GM21529 (cell line): Measurements from ENCODE around the gene ZKSCAN5.
A peak's percentile ranks its signal among the peaks of the same experiment; 100 is the strongest.

Experiments
- ATAC-seq: cut with Tn5 transposase; IDR thresholded peaks from one replicate; pipeline ENCODE4 v1.9.1; 2021; ENCODE audit not compliant: unreplicated experiment

ZKSCAN5 gene

GRCh38 chr7:99504603-99505323 is at the start of gene ZKSCAN5:
Gene ZKSCAN5 (plus strand): TSS chr7:99504662. CDS start chr7:99506045, 1,383 bp downstream.
- peak; percentile 78 for ATAC-seq

GRCh38 chr7:99455874-99456273 is 48.6 kb upstream of the ZKSCAN5 start:
- ATAC-seq, result no peak

- ATAC-seq, result no peak
These were observed 48.2 kb upstream of the ZKSCAN5 start for GRCh38 chr7:99456288-99456687.

- ATAC-seq, result no peak
These were observed 47.3 kb upstream of the ZKSCAN5 start for GRCh38 chr7:99457050-99457649.

GRCh38 chr7:99457650-99458493 is 46.6 kb upstream of the ZKSCAN5 start:
- no peak for ATAC-seq

- ATAC-seq, result no peak
These were observed 45.4 kb upstream of the ZKSCAN5 start for GRCh38 chr7:99459087-99459486.

- ATAC-seq, result no peak
These were observed 43.8 kb upstream of the ZKSCAN5 start for GRCh38 chr7:99460651-99461050.

GRCh38 chr7:99461221-99461620 is 43.2 kb upstream of the ZKSCAN5 start:
- ATAC-seq, result no peak

- ATAC-seq, result peak; percentile 8
These were observed 39.1 kb upstream of the ZKSCAN5 start for GRCh38 chr7:99465421-99465768.

GRCh38 chr7:99468336-99468918 is 36.0 kb upstream of the ZKSCAN5 start:
- no peak for ATAC-seq

GRCh38 chr7:99469381-99470065 is 34.9 kb upstream of the ZKSCAN5 start:
- no peak for ATAC-seq

- peak; percentile 96 for ATAC-seq
These were observed 31.7 kb upstream of the ZKSCAN5 start, which contains the start of gene ZNF789 for GRCh38 chr7:99472561-99473314. Gene ZNF789 (plus strand): TSS chr7:99472890. CDS start chr7:99476457, 3,567 bp downstream.

- ATAC-seq, result peak; percentile 29
These were observed 31.2 kb upstream of the ZKSCAN5 start for GRCh38 chr7:99473315-99473596.

GRCh38 chr7:99476107-99476506 is 28.4 kb upstream of the ZKSCAN5 start:
- no peak for ATAC-seq

GRCh38 chr7:99478464-99479440 is 25.7 kb upstream of the ZKSCAN5 start:
- ATAC-seq, result no peak

GRCh38 chr7:99485094-99485493 is 19.4 kb upstream of the ZKSCAN5 start:
- ATAC-seq, result no peak

- ATAC-seq, result no peak
These were observed 15.2 kb upstream of the ZKSCAN5 start for GRCh38 chr7:99489235-99489634.

GRCh38 chr7:99490878-99491277 is 13.6 kb upstream of the ZKSCAN5 start:
- no peak for ATAC-seq

GRCh38 chr7:99493823-99494222 is 10.6 kb upstream of the ZKSCAN5 start:
- ATAC-seq, result no peak
